Pulmonary artery endothelial cell (primary cell): ENCODE results near the gene PIGW. TPM values are rescaled to one million over a fixed set of nuclear protein-coding genes. Genes with fewer than 3 reads are reported as not detected.

Experiments used
- DNase-seq: peaks from one replicate; pipeline ENCODE4 v3.0.0-alpha.2; 2011; ENCODE audit warnings: low read depth, low spot score
- total RNA-seq: library from RNA; depleted of rRNA; stranded (reverse); fragments of >200 nt; gene quantifications from 2 replicates; pipeline ENCODE4 v1.2.3, GENCODE V29; 2014

PIGW gene
- total RNA-seq, 1 donor from 2014 or later: 12.1 TPM

DNA sequence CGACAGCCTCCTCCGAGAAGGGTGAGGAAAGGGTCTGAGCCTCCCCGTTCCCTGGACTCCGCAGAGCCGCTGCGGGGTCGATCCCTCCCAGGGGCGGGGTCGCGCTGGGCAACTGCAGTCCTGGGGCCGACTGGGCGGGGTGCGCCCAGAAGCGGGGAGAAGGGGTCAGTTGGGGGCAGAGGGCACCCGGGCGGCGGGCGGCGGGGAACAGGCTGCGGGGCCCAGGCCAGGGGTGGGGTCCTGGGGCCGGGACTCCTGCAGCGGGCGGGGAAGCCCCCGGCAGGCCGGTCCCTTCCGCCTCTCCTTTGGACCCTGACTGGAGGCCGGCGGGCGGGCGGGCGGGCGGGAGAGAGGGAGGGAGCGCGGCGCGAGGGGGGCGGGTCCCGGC is 10.3 kb downstream of the PIGW start:
- DNase-seq: no peak

DNA sequence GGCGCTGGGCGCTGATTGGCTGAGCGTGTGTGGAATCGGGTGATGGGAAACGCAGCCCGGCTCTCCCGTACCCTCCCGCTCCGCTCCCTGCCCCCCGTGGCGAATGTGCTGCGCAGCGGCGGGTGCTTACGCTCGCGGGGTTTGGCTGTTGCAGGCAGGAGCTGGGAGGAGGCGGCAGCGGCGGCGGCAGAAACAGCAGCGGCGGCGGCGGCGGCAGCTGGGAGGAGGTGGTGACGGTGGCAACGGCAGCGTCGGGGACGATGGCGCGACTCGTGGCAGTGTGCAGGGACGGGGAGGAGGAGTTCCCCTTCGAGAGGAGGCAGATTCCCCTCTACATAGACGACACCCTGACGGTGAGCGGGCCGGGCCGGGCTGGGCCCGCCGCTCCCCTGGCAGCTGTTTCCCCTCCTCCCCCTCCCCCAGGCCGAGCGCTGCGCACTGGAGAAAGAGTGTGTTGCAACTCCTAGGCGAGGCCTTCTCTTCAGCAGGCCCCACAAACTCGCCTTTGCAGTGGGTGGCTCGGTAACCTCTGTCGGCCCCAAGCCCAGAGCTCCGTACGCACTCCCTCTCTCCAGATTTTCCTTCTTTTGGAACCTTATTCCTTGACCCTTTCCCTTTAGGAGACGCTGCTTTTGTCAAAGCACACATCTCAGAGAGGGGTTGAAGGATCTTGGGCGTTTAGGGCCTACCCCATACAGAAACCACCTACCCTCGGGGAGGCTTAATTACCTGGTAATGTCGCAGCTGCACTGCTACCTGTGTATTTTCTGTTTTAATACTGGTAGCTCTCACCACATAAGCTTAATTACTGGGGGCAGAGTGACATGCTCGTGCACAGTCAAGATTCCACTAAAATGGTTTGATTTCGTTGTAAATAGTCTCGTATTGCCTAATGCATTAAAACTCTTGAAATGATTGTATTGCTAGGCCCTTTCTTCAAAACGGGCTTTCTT is 11.0 kb downstream of the PIGW start:
- DNase-seq: peak; percentile 86

DNA sequence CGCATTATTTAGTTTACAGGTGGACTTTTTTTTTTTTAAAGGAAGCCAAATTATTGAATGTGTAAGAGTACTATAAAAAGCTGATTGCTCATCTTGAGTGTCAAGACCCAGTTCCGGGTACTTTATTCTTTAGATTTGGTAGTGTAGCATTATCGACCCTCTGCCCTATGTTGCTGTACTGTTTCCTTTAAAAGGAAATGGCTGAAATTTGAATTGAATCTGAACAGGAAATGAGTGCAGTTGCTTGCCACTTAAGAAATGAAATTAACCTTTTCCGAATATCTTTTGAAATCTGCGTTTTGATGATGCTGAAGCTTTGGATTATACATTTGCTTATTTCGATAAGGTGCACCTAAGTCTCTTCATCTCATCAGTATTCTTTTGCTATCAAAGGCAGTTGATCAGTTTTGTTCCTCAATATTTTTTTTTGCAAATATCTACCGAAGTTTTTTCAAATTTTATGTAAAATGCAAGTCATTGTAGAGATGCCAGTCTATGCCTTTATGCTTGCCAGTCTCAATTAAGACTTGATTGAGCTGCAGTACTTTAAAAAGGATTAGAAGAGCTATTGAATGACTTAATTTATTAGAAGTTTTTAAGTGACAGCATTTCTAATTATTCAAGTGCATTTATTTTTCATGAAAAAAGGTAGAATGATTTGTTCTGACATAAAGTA is 11.8 kb downstream of the PIGW start:
- DNase-seq: peak; percentile 13

DNA sequence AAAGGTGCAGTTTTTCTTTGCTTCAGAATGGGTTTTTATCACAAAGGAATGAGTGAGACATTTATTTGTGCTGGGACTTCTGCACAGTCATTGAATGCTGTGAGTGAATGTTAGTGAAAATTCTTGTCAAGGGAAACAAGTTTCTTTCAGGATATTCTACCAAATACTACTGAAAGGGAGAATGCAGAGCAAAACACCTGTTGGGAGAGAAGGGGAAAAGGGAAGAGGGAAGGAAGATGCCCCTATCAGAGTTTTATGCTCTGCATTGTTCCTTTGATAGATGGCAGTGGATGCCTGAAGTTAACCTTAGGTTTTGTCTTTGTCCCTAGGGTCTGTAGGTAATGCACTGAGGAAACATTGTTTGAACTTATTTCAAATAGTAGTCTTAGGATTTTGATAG is 13.0 kb downstream of the PIGW start:
- DNase-seq: no peak

DNA sequence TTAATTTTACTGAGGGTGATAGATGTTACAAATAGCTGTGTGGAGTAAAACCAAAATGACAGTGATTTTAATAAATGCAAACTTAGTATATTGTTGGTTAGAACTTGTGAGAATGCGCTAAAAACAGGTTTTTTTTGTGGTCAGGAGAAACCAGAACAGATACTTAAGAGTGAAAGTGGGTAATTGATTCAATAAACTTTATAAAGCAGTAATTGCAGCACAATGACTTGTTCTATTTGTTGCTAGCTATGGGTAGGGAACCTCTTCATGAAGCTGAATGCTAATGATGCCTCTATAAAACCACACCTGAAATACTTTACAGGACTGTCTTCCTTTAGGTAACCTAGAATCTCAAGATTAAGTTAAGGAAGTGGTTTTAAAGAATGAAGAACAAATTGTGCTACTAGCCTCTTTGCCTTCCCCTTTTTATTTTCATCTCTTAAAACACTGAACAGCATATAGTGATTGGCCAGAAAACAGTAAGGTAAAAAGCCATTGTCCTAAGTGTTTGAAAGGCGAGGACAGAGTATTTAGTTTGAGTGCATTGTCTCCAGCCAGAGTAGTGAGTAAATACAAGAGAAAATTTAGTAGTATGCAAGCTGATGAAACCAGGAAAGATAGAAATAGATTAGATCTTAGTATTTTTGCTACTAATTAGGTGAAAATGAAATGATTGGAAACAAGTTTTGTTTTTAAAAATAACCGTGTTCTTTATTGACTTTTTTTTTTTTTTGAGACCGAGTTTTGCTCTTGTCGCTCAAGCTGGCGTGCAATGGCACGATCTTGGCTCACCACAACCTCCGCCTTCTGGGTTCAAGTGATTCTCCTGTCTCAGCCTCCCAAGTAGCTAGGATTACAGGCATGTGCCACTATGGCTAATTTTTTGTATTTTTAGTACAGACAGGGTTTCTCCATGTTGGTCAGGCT is 16.0 kb downstream of the PIGW start:
- DNase-seq: no peak

DNA sequence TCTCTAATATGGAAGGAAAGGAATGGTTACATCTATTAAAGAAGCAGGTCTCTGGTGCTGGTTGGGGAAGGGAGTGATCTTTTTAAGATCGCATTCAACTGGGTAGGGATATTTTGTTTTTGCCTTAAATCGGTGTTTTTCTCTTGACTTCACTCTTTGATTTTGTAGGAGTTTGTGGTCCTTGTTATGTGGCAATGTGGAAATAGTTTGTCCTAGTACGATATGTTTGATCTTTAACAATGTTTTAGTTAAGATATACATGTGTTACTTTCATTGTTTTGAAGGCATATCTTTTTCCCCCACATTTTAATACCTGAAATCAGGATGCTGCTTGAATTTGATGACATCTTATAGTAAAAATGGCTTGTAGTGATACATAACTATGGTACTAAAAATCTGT is 18.7 kb downstream of the PIGW start:
- DNase-seq: no peak

DNA sequence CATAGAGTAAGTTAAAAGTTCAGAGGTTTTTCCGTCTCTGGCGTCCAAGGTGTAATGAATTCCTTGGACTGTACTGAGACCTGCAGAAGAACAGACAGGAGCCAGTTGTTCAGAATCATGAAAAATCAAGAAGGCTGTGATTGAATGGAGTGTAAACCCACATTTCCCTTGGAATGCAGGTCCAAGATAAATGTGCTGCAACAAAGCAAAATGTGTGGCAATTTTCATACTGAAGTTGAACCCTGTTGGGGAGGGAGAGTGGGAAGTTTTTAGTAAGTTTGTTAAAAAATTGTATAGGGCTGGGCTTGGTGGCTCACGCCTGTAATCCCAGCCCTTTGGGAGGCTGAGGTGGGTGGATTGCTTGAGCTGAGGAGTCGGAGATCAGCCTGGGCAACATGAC is 31.3 kb downstream of the PIGW start:
- no peak for DNase-seq

DNA sequence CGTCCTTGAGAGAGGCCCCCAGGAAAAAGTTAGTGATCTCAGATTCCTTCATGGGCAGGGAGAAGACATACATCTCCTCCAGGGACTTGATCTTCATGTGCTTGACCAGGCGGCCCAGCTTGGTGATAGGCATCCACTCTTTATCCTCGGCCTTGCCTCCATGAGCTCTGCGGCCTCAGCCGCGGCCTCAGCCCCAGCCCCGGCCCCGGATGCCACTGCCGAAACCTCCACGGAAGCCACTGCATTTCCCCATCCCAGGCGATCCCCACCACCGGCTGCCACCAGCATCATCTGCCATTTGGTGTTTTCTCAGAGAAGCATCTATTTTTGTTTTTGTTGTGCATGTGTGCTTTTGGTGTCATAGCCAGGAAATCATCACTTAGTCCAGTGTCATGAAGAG is 40.2 kb downstream of the PIGW start:
- no peak for DNase-seq

DNA sequence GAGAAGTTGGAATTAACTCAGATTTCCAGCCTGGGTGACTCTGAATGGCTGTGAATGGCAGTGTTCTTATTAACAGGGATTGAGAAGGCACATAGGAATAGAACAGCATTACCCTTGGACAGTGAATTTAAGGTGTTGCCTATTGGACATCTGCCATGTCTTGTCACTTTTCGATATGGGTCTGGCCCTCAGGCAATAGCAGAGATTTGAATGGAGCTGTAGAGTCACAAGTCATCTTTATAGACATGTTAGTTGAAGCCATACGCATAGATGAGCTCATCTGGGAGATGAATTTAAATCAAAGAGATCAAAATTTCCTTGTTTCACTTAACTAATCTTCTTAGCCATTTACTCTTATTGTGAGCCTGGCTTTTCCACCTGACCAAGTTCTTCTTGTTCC is 42.0 kb downstream of the PIGW start:
- DNase-seq: no peak

DNA sequence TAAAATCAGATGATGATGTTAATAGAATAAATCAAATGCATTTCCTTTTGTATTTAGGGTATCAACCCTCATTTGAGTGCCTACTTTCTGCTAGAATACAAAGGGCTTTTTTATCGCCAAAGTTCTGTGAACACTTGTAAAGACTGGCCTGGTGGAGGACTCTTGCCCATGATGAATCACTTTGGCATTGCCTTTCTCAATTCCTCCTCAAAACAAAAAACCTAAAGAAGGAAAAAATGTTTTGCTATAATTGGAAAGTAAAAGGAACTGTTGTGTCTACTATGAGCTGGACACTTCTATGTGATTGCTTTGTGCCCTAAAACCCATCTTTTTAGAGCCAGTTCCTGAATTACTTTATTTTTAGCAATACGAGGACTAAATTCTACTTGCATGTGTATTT is 43.9 kb downstream of the PIGW start:
- DNase-seq: no peak

DNA sequence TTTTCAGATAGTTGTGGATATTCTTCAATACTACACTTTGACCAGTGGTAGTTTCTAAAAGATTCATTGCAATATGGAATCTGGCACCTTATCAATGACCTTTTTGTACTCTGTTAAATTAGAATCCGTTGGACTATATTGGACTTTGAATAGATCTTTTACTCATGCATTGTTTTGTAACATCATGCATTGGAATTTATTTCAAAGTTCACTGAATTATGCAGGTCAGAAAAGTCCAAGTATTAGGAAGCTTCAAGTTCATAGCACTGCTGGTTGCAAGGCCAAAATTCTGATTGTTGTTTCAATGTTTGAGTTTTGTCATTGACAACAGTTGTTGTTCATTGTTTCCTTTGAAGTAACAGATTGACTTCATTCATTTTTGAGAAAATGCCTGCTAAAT is 49.0 kb downstream of the PIGW start:
- DNase-seq: no peak

DNA sequence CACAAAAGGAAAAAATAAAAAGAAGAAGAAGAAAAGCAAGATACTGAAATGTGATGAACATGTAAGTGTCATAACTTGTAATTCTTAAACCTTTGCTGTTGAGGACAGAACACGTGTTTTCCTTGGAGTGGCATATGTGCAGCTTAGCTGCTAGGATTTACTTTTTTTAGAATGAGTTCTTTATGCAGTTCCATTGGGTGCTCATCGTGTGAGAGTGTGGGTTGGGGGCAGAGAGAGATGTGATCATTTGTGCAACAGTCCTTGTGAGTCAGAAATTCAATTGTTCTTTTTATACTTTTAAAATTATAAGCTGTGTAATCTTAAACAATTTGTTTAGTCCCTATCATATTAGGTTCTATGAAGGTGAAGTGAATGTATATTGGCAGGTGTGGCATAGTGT is 51.4 kb downstream of the PIGW start:
- no peak for DNase-seq

Other genes starting within 250 kb of the PIGW start
- not detected in 2 replicates for gene TBC1D3G, start 211.1 kb upstream of the PIGW start, total RNA-seq
- not detected in 2 replicates for gene TBC1D3H, start 146.6 kb upstream of the PIGW start, total RNA-seq
- gene ZNHIT3, start 48.3 kb upstream of the PIGW start, total RNA-seq: 20.8 and 30.7 TPM in 2 replicates
- gene MYO19, start 119 bp upstream of the PIGW start, total RNA-seq: 59.9 and 85.1 TPM in 2 replicates
- gene GGNBP2, start 9.9 kb downstream of the PIGW start, total RNA-seq: 46.9 and 55.7 TPM in 2 replicates
- gene DHRS11, start 56.9 kb downstream of the PIGW start, total RNA-seq: 8.2 and 10.0 TPM in 2 replicates
- gene MRM1, start 66.6 kb downstream of the PIGW start, total RNA-seq: 3.6 and 7.3 TPM in 2 replicates